Esophagus muscularis mucosa (tissue), 3 donors: Measurements from ENCODE around the gene PLXNA4.

Experiments
- CTCF ChIP-seq, 3 experiments: fragments of 200-600 bp in 2 of 3; fragments of 450-650 bp in 1 of 3; sonication (generic) in 2 of 3; IDR thresholded peaks; one replicate each; pipeline ENCODE4 v1.5.1; 2017 to 2019; ENCODE audit warnings: antibody characterized with exemption in 3 of 3, mild to moderate bottlenecking in 2 of 3, moderate library complexity in 1 of 3
- POLR2A ChIP-seq: fragments of 450-650 bp; IDR thresholded peaks from one replicate; pipeline ENCODE4 v1.6.1; 2017; ENCODE audit warnings: antibody characterized with exemption, moderate library complexity, mild to moderate bottlenecking, low read depth
- POLR2AphosphoS5 ChIP-seq, 2 donors: sonication (generic); formaldehyde crosslinking; IDR thresholded peaks; one replicate each; pipeline ENCODE4 v1.6.1; 2017; ENCODE audit warnings: antibody characterized with exemption in 2 of 2

GRCh38 chr7:132349075-132349474, 227.2 kb downstream of the PLXNA4 start:
- TF ChIP-seq POLR2A (no peak), CTCF (IDR thresholded peaks at IDR 0.05) (no peak), POLR2AphosphoS5 (IDR thresholded peaks at IDR 0.05) (no peak)
